HG02970 (cell line): Measurements from ENCODE around the gene ARL6.
A peak's percentile ranks its signal among the peaks of the same experiment; 100 is the strongest.
"Not testable (repeated sequence)": the region's sequence is repeated elsewhere in the genome, so short reads cannot be mapped to it uniquely, and the experiment has no call there.

Experiments
- ATAC-seq: cut with Tn5 transposase; IDR thresholded peaks from one replicate; pipeline ENCODE4 v1.9.1; 2021; ENCODE audit warnings: mild to moderate bottlenecking, moderate library complexity, moderate number of reproducible peaks; ENCODE audit not compliant: unreplicated experiment, low FRiP score

The ARL6 gene

DNA sequence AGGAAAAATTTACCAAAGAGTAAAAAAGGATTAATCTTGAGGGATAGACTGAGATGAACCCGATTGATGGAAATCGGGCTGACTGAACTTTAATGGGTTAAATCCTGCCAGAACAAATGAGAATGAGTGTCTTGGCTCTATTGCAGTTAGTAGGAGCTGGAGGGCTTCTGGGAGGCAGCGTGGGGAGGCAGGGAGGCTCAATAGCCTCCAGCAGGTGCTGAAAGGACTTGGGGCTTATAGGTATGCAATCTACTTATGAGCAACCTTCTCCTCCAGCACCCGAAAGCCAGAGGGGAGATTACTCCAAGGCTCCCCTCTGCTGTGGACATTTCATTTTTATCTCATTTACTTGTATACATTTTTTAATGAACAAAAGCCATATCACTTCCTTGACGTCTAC lies 56.2 kb downstream of the ARL6 start:
- no peak for ATAC-seq

DNA sequence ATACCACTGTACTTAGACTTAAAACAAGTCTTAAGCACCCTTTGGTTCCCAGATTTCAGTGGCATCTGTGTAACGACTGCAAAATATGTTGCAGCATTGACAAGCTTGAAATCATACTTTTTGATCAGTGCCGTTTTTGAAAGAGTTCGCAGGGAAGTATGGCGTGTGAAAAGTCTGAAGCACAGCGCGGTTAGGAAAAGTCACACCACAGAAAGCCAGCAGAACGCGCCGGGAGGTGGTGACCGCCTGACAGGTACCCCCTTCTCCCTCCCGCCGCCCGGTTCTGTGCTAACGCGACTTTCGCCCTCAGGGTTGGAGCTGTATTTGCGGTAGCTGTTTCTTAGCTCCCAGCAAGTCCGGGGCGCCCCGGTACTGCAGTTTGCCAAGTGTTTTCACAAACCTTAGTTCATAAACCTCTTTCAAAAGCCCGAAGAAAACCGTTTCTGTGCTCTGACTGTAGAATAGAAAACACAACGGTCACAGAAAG lies 56.8 kb downstream of the ARL6 start:
- ATAC-seq: peak; percentile 45

DNA sequence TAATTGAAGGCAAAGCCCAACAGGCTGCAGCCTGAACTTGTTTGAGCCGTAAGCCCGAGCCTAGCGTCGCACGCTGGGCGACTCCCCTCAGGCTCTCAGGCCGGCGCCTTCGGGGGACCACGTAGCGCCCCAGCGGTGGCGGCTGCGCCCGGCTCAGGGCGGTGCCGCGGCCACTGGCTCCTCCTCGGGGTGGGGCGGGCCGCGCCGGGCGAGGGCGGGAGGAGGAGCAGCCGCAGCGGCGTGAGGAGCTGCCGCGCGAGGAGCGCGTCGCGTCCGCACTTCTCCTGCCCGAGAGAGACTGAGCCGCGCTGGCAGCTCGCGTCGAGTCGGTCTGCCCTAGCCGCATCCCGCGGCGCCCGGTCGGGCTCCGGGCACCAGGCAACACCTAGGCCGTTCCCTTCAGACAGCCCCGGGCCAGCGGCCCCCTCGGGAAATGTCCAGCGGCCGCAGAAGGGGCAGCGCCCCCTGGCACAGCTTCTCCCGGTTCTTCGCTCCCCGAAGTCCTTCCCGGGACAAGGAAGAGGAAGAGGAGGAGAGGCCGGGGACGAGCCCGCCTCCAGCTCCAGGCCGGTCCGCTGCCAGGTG lies 57.3 kb downstream of the ARL6 start, which contains the start of gene CRYBG3:
Gene CRYBG3 (plus strand): TSS at position 238 of the 585 bp plus-strand sequence. CDS start 196 bp downstream, at position 434.
- ATAC-seq: peak; percentile 99

DNA sequence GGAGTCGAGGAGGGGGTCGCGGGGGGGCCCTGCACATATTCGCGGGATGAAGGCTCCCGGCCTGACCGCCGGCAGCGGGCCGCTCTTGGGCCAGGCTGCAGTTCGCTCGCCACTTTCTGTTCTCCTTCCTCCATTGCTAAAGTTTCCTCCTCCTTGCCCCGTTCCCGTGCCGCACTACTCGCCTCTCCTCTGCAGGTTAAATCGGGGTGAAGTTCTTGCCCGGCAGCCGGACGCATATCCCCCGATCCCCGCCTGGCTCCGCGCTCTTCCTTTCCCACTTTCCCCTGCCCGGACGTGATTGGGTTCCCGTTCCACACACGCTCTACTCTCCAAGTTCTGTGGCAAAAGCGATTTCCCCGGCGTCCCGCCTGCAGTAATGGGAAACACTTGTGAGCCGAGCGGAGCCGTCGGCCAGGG lies 57.8 kb downstream of the ARL6 start:
- ATAC-seq: peak; percentile 9

DNA sequence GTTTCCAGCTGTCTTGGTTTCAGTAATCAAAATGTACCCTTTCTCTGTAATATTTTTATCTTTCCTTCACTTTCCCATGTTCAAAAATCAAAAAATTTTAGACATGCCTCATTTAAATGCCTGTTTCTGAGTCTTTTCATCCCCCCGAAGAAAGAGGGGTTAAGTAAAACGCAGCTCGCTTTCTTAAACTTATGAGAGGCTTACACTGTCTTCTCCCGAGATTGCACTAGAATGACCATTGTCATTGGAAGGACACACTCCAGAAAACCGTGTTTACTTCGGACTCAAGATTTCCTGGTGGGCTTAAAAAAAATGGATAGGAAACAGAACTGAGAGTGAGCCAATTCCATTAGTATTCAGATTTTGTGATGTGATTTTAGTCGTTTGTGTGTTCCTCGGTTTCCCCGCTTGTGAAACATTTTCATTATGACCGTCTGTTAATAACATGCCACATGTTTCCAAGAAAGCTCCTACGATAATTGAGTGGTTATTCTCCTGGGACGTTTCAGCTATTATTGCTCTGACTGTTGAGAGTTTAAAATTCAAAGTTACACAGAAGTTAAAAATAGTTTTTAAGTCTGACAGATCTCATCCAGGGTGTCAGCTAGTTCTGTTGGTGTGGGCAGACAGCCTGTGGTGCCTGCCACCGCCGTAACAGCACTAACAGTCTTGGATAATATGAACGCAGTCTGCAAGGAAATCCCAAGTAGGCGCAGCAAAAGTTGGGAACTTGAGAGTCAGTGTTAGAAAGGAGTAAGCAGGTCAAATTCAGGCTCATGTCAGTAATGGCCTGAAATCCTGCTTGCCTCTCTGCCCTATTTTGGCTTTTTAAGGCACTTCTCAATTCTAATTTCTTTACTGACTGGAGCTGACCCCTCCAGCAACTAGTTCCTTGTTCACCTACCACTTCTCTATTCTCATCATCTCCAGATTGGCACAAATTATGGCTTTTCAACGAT lies 58.8 kb downstream of the ARL6 start:
- ATAC-seq: no peak

DNA sequence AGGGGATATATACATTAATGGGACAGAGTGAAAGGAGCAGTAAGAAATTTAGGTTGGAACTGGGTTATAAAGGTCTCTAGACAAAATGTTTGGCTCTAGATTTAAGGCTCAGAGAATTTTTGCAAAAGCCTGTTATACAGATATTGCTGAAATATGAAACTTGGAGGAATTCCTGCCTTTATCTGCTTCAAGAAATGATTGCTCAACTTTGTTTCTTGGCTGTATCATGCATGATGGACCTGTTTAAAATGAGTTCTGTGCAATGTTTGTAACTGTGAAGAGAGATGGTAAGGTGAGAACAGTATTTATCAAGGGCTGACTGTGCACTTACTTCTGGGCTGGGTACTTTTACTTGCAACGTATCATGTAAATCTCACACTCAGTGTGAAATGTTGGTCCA lies 60.5 kb downstream of the ARL6 start:
- ATAC-seq: no peak

DNA sequence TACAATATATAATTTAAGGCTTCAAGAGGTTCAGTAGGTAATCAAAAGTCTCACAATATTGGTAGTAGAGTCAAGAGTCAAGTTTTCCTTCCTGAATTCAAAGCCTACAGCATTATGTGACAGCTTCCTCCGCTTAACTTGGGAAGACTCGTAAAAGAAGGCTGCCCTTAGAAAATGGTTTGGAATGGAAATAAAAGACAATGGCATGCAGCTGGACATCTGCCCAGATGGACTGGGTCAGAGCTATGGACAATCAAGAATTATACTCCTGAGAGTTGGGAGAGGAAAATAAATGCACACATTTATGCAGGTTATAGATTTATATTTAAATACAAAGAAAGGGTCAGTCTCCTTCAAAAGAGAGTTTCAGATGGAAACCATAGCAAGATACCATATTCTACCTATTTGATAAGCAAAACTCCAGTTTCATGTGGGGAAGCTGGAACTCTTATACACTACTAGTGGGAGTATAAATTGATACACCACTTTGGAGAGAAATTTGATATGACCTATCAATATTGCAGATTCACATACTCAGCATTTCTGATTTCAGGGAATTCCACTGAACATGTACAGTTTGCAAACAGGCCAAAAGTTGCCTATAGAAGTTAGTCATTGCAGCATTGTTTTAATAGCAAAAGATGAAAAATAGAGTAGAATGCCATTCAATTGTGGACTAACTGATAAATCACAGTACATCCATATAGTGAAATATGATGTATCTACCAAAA lies 63.3 kb downstream of the ARL6 start:
- no peak for ATAC-seq

DNA sequence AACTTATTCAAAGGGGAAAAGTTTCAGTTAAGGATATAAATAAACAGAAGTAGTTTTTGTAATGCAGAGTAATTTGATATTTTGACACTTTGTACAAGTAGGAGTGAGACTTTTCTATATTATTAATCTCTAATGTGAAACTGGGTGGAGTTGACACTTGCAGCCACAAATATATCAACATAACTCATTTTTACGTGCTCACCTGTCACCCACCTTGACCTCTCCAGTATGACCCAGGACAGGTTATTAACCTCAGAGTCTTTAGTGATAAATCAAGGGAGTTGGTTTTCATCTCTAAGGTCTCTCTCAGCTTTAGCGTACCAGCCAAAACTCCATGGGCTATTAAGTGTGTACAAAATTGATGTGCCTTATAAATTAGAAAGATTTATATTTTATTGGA lies 64.6 kb downstream of the ARL6 start:
- no peak for ATAC-seq

DNA sequence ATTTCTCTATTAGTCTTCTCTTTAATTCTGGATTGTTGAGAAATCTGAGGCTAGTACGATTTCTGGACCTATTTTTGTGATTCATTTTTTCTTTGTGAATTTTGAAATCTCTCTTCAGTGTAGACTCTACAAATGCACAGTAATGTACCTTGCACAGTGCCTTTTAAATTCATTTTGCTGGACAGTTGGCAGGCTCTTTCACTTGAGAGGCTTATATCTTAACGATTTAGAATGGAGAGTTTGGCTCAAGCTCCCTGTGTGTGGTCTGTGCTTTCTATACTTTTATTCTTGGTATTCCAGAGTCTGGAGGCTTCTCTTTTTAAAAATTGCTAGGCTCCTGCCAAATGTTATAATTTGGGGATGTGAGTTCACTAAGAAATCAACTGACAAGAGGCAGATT lies 66.1 kb downstream of the ARL6 start:
- ATAC-seq: no peak

DNA sequence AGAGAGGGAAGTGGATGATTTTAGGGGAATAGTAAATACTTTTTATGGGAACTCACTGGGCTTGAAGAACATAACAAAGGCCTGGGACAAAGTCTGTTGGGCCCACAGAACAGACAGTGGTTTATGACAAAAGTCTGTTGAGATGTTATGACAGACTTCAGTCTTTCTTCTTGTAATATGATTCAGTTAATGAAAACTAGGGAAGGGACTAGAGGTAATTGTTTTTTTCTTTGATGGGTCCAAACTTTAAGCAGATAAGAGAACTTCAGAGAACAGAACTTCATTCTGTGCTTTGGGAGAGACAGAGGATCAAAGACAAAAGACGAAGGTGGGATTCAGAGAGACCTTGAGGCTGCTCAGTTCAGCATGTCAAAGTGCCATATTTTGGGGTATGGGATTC lies 66.6 kb downstream of the ARL6 start:
- ATAC-seq: no peak

DNA sequence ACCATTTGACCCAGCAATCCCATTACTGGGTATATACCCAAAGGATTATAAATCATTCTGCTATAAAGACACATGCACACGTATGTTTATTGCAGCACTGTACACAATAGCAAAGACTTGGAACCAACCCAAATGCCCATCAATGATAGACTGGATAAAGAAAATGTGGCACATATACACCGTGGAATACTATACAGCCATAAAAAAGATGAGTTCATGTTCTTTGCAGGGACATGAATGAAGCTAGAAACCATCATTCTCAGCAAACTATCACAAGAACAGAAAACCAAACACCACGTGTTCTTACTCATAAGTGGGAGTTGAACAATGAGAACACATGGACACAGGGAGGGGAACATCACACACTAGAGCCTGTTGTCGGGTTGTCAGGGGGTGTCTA lies 68.6 kb downstream of the ARL6 start:
- not testable (repeated sequence) for ATAC-seq

DNA sequence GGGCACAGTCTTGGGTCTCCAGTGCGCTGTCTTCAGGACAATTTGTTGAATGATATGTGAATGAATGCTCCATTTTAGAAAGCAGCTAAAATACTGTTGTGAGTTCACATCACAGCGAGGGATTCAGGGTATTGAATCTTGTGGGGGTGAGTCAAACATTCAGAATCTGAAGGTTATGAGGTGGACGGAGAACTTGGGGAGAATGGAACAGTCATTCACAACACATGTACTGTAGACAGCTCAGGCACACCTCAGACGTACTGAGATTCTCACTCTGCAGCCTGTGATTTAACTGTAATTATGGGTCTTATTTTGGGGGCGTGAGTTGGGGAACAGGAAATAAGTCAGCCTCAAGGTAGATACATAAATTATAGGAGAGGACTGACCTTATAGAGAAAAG lies 71.2 kb downstream of the ARL6 start:
- ATAC-seq: no peak

DNA sequence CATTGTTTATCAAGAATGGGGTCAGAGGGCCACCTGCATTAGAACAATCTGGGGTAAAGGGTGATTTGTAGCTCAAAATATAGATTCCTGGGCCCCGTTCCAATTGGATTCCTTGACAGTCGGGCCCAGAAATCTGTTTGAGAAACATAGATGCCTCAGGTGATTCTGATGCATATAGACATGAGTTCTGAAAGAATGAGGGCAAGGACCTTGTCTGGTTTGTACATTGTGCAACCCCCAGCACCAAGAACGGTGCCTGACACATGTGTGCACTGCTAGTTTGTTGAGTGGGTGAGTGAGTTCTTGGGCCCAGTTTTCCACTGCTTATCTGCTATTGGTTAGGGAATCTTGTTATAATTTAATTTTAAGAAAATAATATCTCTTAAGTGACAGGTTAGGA lies 73.8 kb downstream of the ARL6 start:
- ATAC-seq: no peak

DNA sequence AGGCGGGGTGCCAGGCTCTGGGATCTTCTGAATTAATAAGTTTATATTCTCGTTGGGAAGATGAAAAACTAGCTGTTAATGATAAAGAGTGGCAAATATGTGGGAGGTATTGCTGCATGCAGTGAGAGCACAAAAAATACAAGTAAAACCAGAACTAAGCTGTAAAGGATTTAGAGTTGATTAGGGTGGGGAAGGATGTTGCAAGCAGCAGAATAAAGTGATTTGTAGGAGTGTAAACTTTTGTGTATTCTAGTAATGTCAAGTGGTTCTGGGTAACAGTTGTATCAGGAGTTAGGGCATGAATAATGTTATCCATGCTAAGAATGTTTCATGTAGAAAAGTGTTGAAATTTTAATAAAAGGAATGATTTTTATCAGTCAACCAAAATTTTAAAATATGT lies 75.4 kb downstream of the ARL6 start:
- ATAC-seq: no peak

DNA sequence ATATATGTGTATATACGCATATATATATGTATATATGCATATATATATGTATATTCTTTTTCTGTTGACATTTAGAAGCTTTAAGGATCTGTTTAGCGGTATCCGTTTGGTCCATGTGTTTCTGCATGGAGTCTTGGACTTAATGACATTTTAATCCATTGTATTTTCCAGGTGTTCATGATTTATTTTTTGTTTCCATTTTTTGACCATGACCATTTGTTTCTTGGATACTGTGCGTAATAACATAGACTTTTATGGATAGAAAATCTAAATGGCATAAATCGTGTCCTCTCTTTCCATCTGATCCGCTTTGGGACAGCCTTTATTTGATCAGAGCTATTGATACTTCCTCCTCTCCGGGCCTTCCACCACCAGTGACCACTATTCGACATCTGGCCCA lies 76.7 kb downstream of the ARL6 start:
- ATAC-seq: no peak

DNA sequence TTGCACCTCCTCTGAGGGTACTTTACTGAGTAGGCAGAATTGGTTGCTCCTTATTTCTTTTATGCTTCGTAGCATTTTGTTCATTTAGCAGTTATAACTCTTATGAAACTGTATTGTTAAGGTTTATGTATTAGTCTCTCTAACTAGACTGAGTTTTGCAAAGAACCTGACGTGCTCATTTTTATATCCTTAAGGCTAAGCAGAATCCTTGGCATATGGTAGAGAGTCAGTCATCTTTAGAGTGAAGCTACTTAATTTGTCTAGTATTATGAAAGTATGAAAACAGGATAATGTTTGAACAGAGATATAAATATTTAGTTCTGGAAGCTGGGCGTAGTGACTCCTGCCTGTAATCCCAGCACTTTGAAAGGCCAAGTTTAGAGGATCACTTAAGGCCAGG lies 77.4 kb downstream of the ARL6 start:
- ATAC-seq: no peak

DNA sequence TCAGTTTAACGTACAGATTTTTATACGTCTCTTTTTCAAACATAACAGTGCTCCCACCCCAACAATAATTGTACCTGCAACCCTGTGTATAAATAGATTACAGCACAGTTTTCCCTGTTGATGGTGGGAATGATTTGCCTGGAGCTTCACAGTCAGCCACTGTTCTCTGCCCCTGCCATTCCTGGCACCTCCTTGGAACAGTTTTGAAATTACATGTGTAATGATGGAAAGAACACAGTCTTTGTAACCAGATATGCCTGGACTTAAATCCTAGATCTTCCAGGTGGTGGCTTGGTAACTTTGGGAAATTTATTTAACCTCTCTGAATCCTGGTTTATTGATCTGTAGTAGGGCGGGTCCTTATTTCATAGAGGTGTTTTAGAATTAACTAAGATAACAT lies 84.2 kb downstream of the ARL6 start:
- no peak for ATAC-seq
